Colonic mucosa (tissue), 4 donors: ENCODE results near the gene TMEM164. TPM values are rescaled to one million over a fixed set of nuclear protein-coding genes. Genes with fewer than 3 reads are reported as not detected.

Experiments
- DNase-seq: peaks from one replicate; pipeline ENCODE4 v3.0.0-alpha.2; 2020
- H3K27ac ChIP-seq: fragments of 200-600 bp; one replicate; pipeline ENCODE4 v1.8.0; 2021
- H3K27me3 ChIP-seq: fragments of 200-600 bp; one replicate; pipeline ENCODE4 v1.8.0; 2021
- H3K36me3 ChIP-seq: fragments of 200-600 bp; one replicate; pipeline ENCODE4 v1.8.0; 2021
- H3K4me1 ChIP-seq: fragments of 200-600 bp; one replicate; pipeline ENCODE4 v1.8.0; 2021; ENCODE audit warnings: mild to moderate bottlenecking
- H3K4me3 ChIP-seq: fragments of 200-600 bp; one replicate; pipeline ENCODE4 v1.8.0; 2021
- H3K9ac ChIP-seq, 2 donors: one replicate each; pipeline ENCODE4 v1.7.0; 2013; ENCODE audit warnings: control low read depth in 2 of 2, low read depth in 2 of 2, low read length in 2 of 2
- H3K9me3 ChIP-seq: fragments of 200-600 bp; one replicate; pipeline ENCODE4 v1.8.0; 2021
- CTCF ChIP-seq: fragments of 200-600 bp; IDR thresholded peaks from one replicate; pipeline ENCODE4 v1.8.0; 2022; ENCODE audit warnings: antibody characterized with exemption, mild to moderate bottlenecking
- intact Hi-C: fragments of 100-400 bp; cut with DNase I; formaldehyde crosslinking; loops from one replicate; pipeline ENCODE4 v1.14.1; 2022
- total RNA-seq, 2 donors: library from RNA; stranded (reverse); fragmentation: NEBNext Ultra II Directional in 1 of 2; extraction: Animal tissue kit (Norgen Biotek cat#: 25700) in 1 of 2; gene quantifications; one replicate each; pipeline ENCODE4 v1.2.1, GENCODE V29; 2021
- donor health status: healthy.
- donor health status: DM: no; HTN: no; CAD: no.
- donor health status: DM: no; HTN: no; CAD: no.

Gene TMEM164
- total RNA-seq, 2 donors from 2014 or later: 57.3 to 73.1 TPM

- no peaks in the 10 kb centered on the region for H3K4me1 ChIP-seq
- intact Hi-C loops: no loop called here
- DNase-seq: no peak
- H3K9me3 ChIP-seq: no peaks in the 10 kb centered on the region
- H3K36me3 ChIP-seq: no peaks in the 10 kb centered on the region
- H3K9ac ChIP-seq: no peak overlapping the region
- no peak overlapping the region for H3K27ac ChIP-seq
- H3K27me3 ChIP-seq: no peaks in the 10 kb centered on the region
- no peak overlapping the region for H3K4me3 ChIP-seq
- TF ChIP-seq CTCF: no peak
These were observed 189.6 kb downstream of the TMEM164 start for GRCh38 chrX:110192516-110192915.

- H3K36me3 ChIP-seq: no peaks in the 10 kb centered on the region
- no peak for TF ChIP-seq CTCF
- no peak overlapping the region for H3K9ac ChIP-seq
- intact Hi-C loops: no loop called here
- H3K4me3 ChIP-seq: no peak overlapping the region
- H3K27me3 ChIP-seq: no peaks in the 10 kb centered on the region
- no peaks in the 10 kb centered on the region for H3K9me3 ChIP-seq
- H3K27ac ChIP-seq: no peak overlapping the region
- DNase-seq: no peak
- no peaks in the 10 kb centered on the region for H3K4me1 ChIP-seq
These were observed 192.1 kb downstream of the TMEM164 start for GRCh38 chrX:110194977-110195376.

- TF ChIP-seq CTCF: no peak
- no peak overlapping the region for H3K4me3 ChIP-seq
- H3K27me3 ChIP-seq: no peaks in the 10 kb centered on the region
- H3K9ac ChIP-seq: no peak overlapping the region
- H3K9me3 ChIP-seq: no peaks in the 10 kb centered on the region
- no peak overlapping the region for H3K27ac ChIP-seq
- intact Hi-C loops: no loop called here
- H3K4me1 ChIP-seq: no peaks in the 10 kb centered on the region
- no peak for DNase-seq
- no peaks in the 10 kb centered on the region for H3K36me3 ChIP-seq
These were observed 198.9 kb downstream of the TMEM164 start for GRCh38 chrX:110201799-110202198.

- no peak for TF ChIP-seq CTCF
- Histone ChIP-seq H3K9me3 (no peaks in the 10 kb centered on the region), H3K4me3 (no peak overlapping the region), H3K27ac (no peak overlapping the region), H3K36me3 (no peaks in the 10 kb centered on the region), H3K27me3 (no peaks in the 10 kb centered on the region), H3K4me1 (no peaks in the 10 kb centered on the region), H3K9ac (no peak overlapping the region)
- DNase-seq: no peak
- intact Hi-C loops: no loop called here
These were observed 202.1 kb downstream of the TMEM164 start for GRCh38 chrX:110204986-110205385.

GRCh38 chrX:110208092-110208491 lies 205.2 kb downstream of the TMEM164 start:
- Histone ChIP-seq H3K36me3 (no peaks in the 10 kb centered on the region), H3K27ac (no peak overlapping the region), H3K9me3 (no peaks in the 10 kb centered on the region), H3K27me3 (no peaks in the 10 kb centered on the region), H3K4me3 (no peak overlapping the region), H3K9ac (no peak overlapping the region), H3K4me1 (no peaks in the 10 kb centered on the region)
- intact Hi-C loops: no loop called here
- DNase-seq: no peak
- TF ChIP-seq CTCF: no peak
